GM19397 (cell line): ENCODE results near the gene LYSMD3.
A peak's percentile ranks its signal among the peaks of the same experiment; 100 is the strongest.

Experiments
- ATAC-seq: cut with Tn5 transposase; IDR thresholded peaks from one replicate; pipeline ENCODE4 v1.9.1; 2021; ENCODE audit warnings: mild to moderate bottlenecking, moderate library complexity; ENCODE audit not compliant: unreplicated experiment

The LYSMD3 gene

DNA sequence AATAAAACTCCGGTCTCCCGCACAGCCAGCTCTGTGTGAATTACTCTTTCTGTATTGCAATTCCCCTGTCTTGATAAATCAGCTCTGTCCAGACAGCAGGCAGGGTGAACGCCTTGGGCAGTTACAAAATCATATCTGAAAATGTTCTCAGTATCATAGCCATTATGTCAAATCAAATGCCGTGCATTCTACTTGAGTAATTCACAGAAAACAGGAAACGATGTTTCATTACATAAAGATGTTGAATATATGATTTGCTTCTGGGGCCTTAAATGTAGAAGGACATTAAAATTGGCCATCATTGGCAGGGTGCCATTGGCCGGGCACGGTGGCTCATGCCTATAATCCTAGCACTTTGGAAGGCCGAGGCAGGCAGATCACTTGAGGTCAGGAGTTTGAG lies 46.2 kb downstream of the LYSMD3 start:
- ATAC-seq = no peak

DNA sequence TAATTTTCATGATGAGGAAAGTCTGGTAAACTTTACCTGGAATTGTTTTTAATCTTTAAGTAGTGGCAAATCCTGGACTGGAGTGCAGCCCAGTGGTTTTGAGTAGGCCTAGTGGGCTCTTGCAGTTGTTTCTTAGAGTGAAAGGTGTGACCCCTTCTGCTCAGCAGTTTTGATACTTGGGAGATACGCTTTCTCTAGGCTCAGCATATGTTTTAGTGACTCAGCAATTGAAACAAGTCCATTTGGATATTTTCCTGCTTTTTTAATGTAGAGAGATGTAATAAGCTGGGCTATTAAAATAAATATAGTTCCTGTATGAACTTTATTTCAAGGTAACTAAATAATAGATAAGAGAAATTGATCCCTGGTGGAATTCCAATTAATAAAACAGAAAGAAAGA lies 48.7 kb downstream of the LYSMD3 start:
- ATAC-seq = no peak

DNA sequence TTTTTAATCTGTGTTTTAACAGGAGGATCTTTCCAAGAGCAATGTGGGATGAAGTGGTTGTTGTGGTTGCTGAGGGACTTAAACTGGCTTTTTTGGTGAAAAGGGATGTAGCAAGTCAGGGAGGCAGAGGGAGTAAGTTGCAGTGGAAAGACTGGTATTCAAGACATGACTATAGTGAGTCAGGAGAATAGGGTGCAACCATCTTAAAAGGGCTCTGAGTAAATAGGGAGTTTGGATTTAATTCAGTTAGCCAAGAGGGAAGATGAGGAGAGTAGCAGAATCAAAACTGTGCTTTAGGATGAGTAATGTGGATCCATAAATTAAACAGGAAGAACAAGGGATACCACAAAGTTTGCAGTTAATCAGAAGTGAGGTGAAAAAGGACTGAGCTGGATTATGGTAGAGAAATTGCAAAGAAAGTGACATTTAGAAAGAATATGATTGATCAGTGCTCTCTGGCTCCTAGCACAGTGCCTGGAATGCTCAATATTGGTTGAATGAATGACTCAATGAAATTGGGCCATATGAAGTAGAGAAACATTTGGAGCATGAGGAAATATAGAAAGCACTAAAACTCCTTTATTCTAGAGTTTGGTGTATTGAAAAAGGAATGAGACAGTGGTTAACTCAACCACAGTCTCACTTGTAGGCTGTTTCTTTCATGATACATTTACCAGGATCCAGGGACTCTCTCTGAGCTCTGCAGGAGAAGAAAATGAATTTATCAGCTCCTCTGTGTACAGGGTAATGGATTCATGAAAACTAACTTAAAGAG lies 49.6 kb downstream of the LYSMD3 start:
- ATAC-seq = no peak

DNA sequence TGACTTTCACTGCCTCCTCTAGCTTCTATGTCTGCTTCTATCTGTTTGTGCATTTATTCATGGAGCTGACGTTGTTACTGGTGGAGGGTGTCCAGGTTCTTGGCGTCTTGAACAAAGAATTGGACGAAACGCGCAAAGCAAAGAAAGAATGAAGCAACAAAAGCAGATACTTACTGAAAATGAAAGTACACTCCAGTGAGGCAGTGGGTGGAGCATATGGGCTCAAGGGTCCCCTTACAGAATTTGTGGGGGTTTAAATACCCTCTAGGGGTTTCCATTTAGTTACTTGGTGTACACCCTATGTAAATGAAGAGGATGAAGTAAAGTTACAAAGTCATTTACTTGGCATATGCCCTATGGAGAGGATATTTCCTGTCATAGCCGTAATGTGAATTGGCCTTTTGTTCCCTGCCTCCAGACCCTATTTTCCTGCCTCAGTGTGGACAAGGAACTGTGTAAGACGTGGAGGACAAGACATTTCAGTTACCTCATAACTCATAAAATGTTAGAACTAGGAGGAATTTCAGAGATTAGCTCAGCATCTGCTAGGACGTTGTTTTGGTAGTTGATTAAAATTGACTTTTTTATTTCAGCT lies 51.7 kb downstream of the LYSMD3 start:
- no peak for ATAC-seq

DNA sequence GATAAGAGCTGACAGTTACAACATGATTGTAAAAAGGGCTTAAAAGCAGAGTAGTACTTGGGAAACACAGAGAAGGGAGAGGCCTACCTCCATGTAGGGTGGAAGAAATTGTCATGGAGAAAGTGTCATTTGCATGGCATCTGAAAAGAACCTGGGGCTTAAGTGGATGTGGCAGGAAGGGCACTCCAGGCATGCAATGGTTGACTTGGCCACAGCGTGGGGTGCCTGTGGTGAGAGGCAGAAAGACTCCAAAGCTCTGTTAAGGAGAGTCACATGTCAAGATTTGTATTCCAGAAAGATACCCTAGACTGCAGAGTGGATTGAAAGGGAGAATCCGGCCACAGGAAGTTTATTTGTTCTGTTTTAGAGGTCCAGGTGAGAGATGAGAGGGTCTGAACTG lies 52.3 kb downstream of the LYSMD3 start:
- ATAC-seq = no peak

DNA sequence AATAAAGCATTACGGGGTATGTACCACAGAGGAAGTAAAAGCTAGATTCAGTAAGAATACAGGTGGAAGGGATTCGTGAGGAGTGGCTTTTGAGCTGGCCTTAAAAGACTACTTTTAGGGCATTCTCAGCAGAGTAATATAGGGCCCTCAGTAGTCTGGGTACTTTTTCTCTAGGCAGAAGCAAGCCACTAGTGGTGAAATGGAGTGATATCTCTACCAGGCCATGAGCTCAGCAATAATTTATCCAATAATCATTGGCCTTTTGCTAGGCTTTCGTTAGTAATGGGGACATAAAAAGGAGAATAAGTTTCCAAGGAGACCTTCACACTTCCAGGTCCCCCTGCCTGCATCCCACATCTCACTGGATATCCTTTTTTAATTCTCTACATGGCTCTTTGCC lies 53.0 kb downstream of the LYSMD3 start:
- no peak for ATAC-seq

DNA sequence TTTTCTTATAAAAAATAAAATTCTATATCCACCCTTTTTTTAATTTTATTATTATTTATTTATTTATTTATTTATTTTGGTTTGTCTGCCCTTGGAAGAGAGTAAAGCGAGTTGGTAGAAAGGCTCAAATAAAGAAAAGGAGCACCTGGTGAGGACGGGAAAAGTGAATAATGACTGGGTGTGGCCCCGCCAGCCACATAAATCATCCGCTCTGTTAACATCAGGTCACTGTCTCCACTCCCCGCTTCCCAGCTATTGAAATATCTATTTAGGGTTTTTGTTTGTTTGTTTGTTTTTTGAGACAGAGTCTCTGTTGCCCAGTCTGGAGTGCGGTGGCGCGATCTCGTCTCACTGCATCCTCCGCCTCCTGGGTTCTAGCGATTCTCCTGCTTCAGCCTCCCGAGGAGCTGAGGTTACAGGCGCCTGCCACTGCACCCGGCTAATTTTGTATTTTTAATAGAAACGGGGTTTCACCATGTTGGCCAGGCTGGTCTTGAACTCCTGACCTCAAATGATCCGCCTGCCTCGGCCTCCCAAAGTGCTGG lies 53.9 kb downstream of the LYSMD3 start:
- ATAC-seq = no peak

DNA sequence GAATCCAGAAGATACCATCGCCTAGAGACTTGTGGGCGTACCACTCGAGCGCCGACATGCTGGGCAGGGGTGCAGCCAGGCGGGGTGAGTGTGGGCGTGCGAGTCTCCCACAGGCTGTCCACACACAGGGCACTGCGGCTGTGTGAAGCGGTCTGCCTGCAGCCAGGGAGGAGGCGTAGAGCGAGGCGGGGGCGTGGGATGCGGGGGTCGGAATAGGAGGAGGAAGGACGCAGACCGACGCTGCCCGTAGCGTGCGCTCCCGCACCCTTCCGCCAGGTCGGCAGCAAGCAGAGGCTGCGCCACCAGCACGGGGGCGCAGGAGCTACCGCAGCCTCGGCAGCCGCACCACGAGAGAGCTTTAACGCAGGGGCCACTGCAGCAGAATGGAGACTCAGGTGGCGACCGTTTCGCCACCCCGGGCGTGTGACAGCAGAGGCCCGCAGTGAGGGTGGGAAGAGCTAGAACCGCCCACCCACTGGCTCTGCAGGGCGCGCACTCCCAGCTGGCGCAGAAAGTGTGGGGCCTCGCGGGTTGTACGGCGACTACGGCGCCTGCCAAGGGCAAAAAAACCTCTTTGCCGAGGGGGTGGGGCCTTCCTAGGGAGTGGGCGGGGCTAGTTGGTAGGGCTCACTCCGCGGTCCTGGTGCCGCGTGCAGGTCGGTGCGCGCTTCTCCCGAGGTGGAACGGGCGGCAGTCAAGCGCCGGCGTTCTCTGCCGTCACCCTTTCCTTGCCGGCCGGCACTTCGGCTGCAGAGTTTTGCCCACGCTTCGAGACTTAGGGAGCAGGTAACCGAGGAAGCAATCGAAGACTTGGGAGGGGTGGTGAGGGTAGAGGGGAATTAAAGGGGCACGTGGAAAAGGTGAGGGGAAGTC lies 54.9 kb downstream of the LYSMD3 start, which contains the start of the genes MBLAC2 and POLR3G:
MBLAC2 (minus strand) TSS at position 537 of the 873 bp plus-strand sequence; CDS start at position 58, 479 bp downstream.
POLR3G (plus strand) TSS at position 630 of the 873 bp plus-strand sequence. CDS start 10,704 bp downstream, outside the sequence.
- ATAC-seq = peak; percentile 85

DNA sequence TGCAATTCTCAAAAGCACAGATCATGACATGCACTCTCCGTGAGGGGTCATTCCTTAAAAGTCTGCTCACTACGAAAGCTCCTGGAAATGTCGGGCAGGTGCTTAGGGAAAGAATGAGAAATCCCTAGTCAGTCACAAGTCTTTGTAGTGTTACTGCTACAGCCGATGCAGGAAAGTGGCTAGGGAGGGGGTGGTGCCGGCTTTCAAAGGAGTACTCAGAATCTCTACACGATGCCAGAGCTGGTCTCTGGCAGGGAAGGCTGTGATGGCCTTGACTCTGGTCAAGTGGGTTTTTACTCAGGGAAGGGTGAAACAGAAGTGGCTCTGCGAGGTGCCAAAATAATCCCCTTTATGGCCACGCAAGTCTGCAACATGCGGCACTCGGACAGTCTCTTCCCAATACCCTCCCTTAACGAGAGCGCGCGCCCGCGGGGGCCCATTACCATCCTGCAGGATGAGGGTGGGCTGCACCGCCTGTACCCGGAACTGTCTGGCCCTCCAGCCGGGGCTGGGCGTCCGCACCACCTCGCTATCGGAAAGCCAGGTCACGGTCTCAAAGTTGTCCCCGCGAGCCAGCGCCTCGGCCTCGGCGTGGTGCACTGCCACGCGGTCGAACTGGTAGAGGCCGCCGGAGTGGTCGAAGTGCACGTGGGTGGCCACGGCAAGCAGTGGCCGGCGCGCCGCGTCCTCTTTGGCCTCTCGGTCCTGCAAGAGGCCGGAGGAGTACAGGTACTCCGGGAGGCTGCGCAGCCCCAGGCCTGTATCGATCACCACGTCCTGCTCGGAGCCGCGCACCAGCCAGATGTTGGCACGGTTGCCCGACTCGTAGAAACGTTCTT lies 55.8 kb downstream of the LYSMD3 start:
- peak; percentile 17 for ATAC-seq

DNA sequence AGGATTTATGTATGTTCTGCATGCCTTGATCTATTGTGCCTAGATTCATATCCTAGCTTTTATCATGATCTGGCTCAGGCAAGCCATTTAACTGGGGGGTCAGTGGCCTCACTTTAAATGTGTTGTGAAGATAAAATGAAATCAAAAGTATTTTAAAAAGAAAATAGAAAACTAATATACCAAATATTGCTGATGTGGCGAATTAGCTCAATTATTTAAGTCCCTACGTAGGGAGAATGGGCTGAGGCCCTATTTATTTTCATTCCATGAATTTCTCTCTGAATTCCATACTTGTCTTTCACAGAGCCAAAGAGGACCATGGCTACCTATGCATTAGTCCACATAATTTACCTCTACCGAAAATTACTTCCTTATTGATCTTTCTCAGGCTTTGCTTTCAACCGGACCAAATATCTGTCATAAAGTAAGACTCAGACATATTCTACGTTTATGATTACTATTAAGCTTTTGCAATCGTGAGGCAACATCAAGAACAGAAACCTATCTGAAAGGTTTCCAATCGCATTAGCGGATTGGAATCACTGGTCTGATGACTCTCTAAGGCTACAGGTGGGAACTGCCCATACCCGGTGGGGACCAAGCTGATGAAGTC lies 56.5 kb downstream of the LYSMD3 start:
- no peak for ATAC-seq
